K562 (cell line): ENCODE data around the gene CCDC192. TPM values are rescaled to one million over a fixed set of nuclear protein-coding genes. Genes with fewer than 3 reads are reported as not detected.

ENCODE experiments used
- ATAC-seq: fragments of 200-7000 bp; cut with Tn5 transposase; 3 replicates; pipeline ENCODE4 v1.9.1; 2020; ENCODE audit warnings: moderate library complexity
- BruUV-seq: library from RNA; stranded (reverse); fragments of 400-500 nt; replicated peaks from 2 replicates; lab custom pipeline; 2021; lab: Mats Ljungman, UMichigan
- CTCF ChIA-PET: fragments of 300-600 bp; formaldehyde crosslinking; extraction: SDS; loops from one replicate; lab custom pipeline; 2021; ENCODE audit warnings: low intra/inter-chr PET ratio; lab: Yijun Ruan, JAX
- POLR2A ChIA-PET: fragments of 300-600, 350-650 bp; sonication (Branson Sonifier 250); formaldehyde crosslinking; extraction: SDS; loops from one replicate; lab custom pipeline; 2021; ENCODE audit warnings: antibody characterized with exemption, inconsistent platforms; lab: Yijun Ruan, JAX
- DNase-seq, 4 experiments: peaks; one replicate each; pipeline versions ENCODE4 v3.0.0 to v3.0.0-alpha.2; 2011 to 2018; ENCODE audit warnings: low spot score in 3 of 4, mixed read lengths in 3 of 4; ENCODE audit errors: extremely low read depth in 1 of 4
- FAIRE-seq: peaks from 2 replicates; lab custom pipeline; 2011; peaks lifted over from hg19 to GRCh38; lab: Jason Lieb, UNC
- H2AFZ ChIP-seq: 2 replicates; pipeline ENCODE4 v1.6.0; 2011; ENCODE audit warnings: low read depth, low read length, control low read depth, inconsistent platforms
- H3K27ac ChIP-seq: fragments of 200-600 bp; 3 replicates; pipeline ENCODE4 v1.8.0; 2011; ENCODE audit warnings: low read depth, mild to moderate bottlenecking, control low read depth, inconsistent platforms, low read length, moderate library complexity, mixed read lengths; ENCODE audit errors: extremely low read depth
- H3K27me3 ChIP-seq, 2 experiments: fragments of 300-600 bp in 1 of 2; 2 replicates in 1 of 2; 3 replicates in 1 of 2; pipeline versions ENCODE4 v1.6.0 to v1.8.0; 2011; ENCODE audit warnings: inconsistent platforms in 2 of 2, low read length in 2 of 2, mild to moderate bottlenecking in 1 of 2, mixed read lengths in 1 of 2, moderate library complexity in 1 of 2; ENCODE audit not compliant: control insufficient read depth in 2 of 2, insufficient read depth in 2 of 2
- H3K36me3 ChIP-seq: fragments of 300-600 bp; 3 replicates; pipeline ENCODE4 v1.8.0; 2011; ENCODE audit warnings: mild to moderate bottlenecking, low read length, inconsistent platforms; ENCODE audit not compliant: control insufficient read depth, insufficient read depth
- H3K4me1 ChIP-seq, 2 experiments: fragments of 200-600 bp in 1 of 2; replicated peaks in 1 of 2; 2 replicates in 1 of 2; 3 replicates in 1 of 2; pipeline versions ENCODE4 v1.5.1 to v1.8.0; 2011; ENCODE audit warnings: inconsistent platforms in 2 of 2, low read length in 2 of 2, mild to moderate bottlenecking in 1 of 2, mixed read lengths in 1 of 2, moderate library complexity in 1 of 2; ENCODE audit not compliant: control insufficient read depth in 2 of 2, insufficient read depth in 2 of 2
- H3K4me2 ChIP-seq: 2 replicates; pipeline ENCODE4 v1.6.1; 2011; ENCODE audit warnings: low read length, control low read depth, inconsistent platforms, mixed read lengths; ENCODE audit not compliant: insufficient read depth
- H3K4me3 ChIP-seq: fragments of 200-600 bp; sonication (generic), shearing (Covaris generic); 2 replicates; pipeline ENCODE4 v1.5.1; 2016; ENCODE audit warnings: control low read depth, inconsistent platforms
- H3K79me2 ChIP-seq: fragments of 200-600 bp; 3 replicates; pipeline ENCODE4 v1.8.0; 2011; ENCODE audit warnings: low read length, inconsistent platforms; ENCODE audit not compliant: control insufficient read depth, insufficient read depth
- H3K9ac ChIP-seq, 2 experiments: 2 replicates each; pipeline versions ENCODE4 v1.6.0 to v1.6.1; 2011; ENCODE audit warnings: low read depth in 2 of 2, low read length in 2 of 2, control low read depth in 1 of 2, inconsistent platforms in 1 of 2, mild to moderate bottlenecking in 1 of 2, mixed read lengths in 1 of 2; ENCODE audit not compliant: insufficient read depth in 1 of 2
- H3K9me1 ChIP-seq: one replicate; pipeline ENCODE4 v1.6.0; 2011; ENCODE audit warnings: inconsistent platforms, mild to moderate bottlenecking, low read length, moderate library complexity; ENCODE audit not compliant: control insufficient read depth, insufficient read depth
- H3K9me3 ChIP-seq: replicated peaks from 2 replicates; pipeline ENCODE4 v1.5.1; 2011; ENCODE audit warnings: low read depth, low read length, inconsistent platforms; ENCODE audit not compliant: control insufficient read depth, insufficient read depth
- H4K20me1 ChIP-seq: replicated peaks from 2 replicates; pipeline ENCODE4 v1.6.1; 2011; ENCODE audit warnings: low read length, inconsistent platforms, mixed read lengths; ENCODE audit not compliant: control insufficient read depth, insufficient read depth
- CHD4 ChIP-seq: fragments of 200-600 bp; sonication (generic); IDR thresholded peaks from 3 replicates; pipeline ENCODE4 v1.6.1; 2012; ENCODE audit warnings: low read depth, mild to moderate bottlenecking, mixed read lengths, low read length, inconsistent platforms; ENCODE audit not compliant: insufficient read depth, insufficient replicate concordance, poor library complexity, severe bottlenecking
- FOXA1 ChIP-seq: fragments of 450-650 bp; IDR thresholded peaks from 2 replicates; pipeline ENCODE4 v1.6.1; 2016; ENCODE audit warnings: mild to moderate bottlenecking, borderline replicate concordance
- HSF4 ChIP-seq: fragments of 250-450 bp; sonication (Bioruptor Pico); IDR thresholded peaks from 2 replicates; pipeline ENCODE4 v2.1.2; 2022; ENCODE audit warnings: mild to moderate bottlenecking, moderate library complexity, borderline replicate concordance
- KDM1A ChIP-seq, 2 experiments: fragments of 450-650 bp; IDR thresholded peaks; 2 replicates each; pipeline ENCODE4 v1.6.1; 2016; ENCODE audit warnings: mild to moderate bottlenecking in 2 of 2
- NCOA2 ChIP-seq, 2 experiments: fragments of 450-650 bp; IDR thresholded peaks; 2 replicates each; pipeline ENCODE4 v1.6.1; 2018; ENCODE audit warnings: mild to moderate bottlenecking in 2 of 2, moderate library complexity in 1 of 2; ENCODE audit not compliant: partially characterized antibody in 2 of 2
- PHB2 ChIP-seq: fragments of 450-650 bp; IDR thresholded peaks from 2 replicates; pipeline ENCODE4 v1.6.1; 2017; ENCODE audit warnings: low read depth
- PML ChIP-seq: IDR thresholded peaks from 2 replicates; pipeline ENCODE4 v1.6.1; 2012; ENCODE audit warnings: low read length, inconsistent platforms
- POLR2H ChIP-seq: IDR thresholded peaks from 2 replicates; pipeline ENCODE4 v1.6.1; 2016; ENCODE audit warnings: missing genetic modification characterization, low read depth, mild to moderate bottlenecking, control low read depth, missing compliant biosample characterization, moderate library complexity
- PTBP1 ChIP-seq: fragments of 200-400 bp; formaldehyde crosslinking; IDR thresholded peaks from 2 replicates; pipeline ENCODE4 v1.6.1; 2017; ENCODE audit warnings: low read depth, low read length
- RHOXF2B ChIP-seq: fragments of 250-450 bp; sonication (Bioruptor Pico); conservative IDR thresholded peaks from 2 replicates; pipeline ENCODE4 v1.5.1; 2021
- RUNX1 ChIP-seq: sonication (generic); IDR thresholded peaks from 2 replicates; pipeline ENCODE4 v1.6.1; 2016; ENCODE audit warnings: antibody characterized with exemption, low read depth
- ZNF174 ChIP-seq: fragments of 250-450 bp; sonication (Bioruptor Pico); IDR thresholded peaks from 2 replicates; pipeline ENCODE4 v1.4.0; 2020; ENCODE audit warnings: mild to moderate bottlenecking
- ZNF184 ChIP-seq: sonication (generic); formaldehyde crosslinking; IDR thresholded peaks from 2 replicates; pipeline ENCODE4 v1.5.0; 2020; ENCODE audit warnings: missing genetic modification reagents
- ZNF668 ChIP-seq: fragments of 250-450 bp; sonication (Bioruptor Pico); IDR thresholded peaks from 2 replicates; pipeline ENCODE4 v1.8.0; 2022; ENCODE audit warnings: mild to moderate bottlenecking, inconsistent platforms
- ZSCAN29 ChIP-seq: fragments of 450-650 bp; IDR thresholded peaks from 2 replicates; pipeline ENCODE4 v1.6.1; 2017
- WGBS: fragments of 100-300 bp; shearing (Covaris generic); methylation state at CpG from one replicate; pipeline ENCODE4 v1.1.6; 2016; ENCODE audit warnings: low coverage, mixed read lengths; ENCODE audit not compliant: insufficient coverage; ENCODE audit errors: missing lambda C conversion rate; 5-methylcytosine and 5-hydroxymethylcytosine counted together
- in situ Hi-C: fragments of 300-500 bp; cut with MboI; formaldehyde crosslinking; loops from 4 replicates; pipeline ENCODE4 v1.15.0; 2018; ENCODE audit warnings: inconsistent platforms, mixed read lengths
- intact Hi-C: fragments of 100-400 bp; cut with micrococcal nuclease; formaldehyde crosslinking; loops from 2 replicates; pipeline ENCODE4 v1.14.2; 2022
- polyA plus RNA-seq, 8 experiments: library from polyadenylated mRNA; depleted of rRNA in 4 of 8; stranded (reverse) in 5 of 8; unstranded in 3 of 8; fragments of >200 nt; fragmentation: Nextera tagmentation in 2 of 8; fragmentation: Illumina TruSeq in 1 of 8; extraction: Ambion mirVana in 2 of 8; extraction: Trizol in 1 of 8; gene quantifications; 2 replicates each; pipeline versions ENCODE4 v1.2.1 to v1.2.3, GENCODE V29; 2011 to 2014; ENCODE audit warnings: inconsistent platforms in 1 of 8, missing spikeins in 1 of 8
- total RNA-seq, 7 experiments: library from RNA; depleted of rRNA in 6 of 7; stranded (reverse); fragments of >200 nt in 6 of 7; fragmentation: Illumina TruSeq in 2 of 7; extraction: Trizol in 2 of 7; gene quantifications; 2 replicates each; pipeline versions ENCODE4 v1.2.1 to v1.2.3, GENCODE V29; 2011 to 2021; ENCODE audit warnings: low replicate concordance in 1 of 7
- TF ChIP-seq, protein P1 (sequence below): fragments of 250-450 bp; sonication (Bioruptor Pico); IDR thresholded peaks from 2 replicates; pipeline ENCODE4 v1.5.1; 2021; ENCODE audit warnings: mild to moderate bottlenecking
- TF ChIP-seq, protein P2 (sequence below): fragments of 250-450 bp; sonication (Bioruptor Pico); IDR thresholded peaks from 2 replicates; pipeline ENCODE4 v1.4.0; 2020; ENCODE audit warnings: mild to moderate bottlenecking, moderate library complexity
- TF ChIP-seq, protein P3 (sequence below): sonication (generic); formaldehyde crosslinking; IDR thresholded peaks from 2 replicates; pipeline ENCODE4 v1.8.1; 2022; ENCODE audit warnings: missing genetic modification reagents
- TF ChIP-seq, protein P4 (sequence below): fragments of 450-650 bp; formaldehyde crosslinking; IDR thresholded peaks from 2 replicates; pipeline ENCODE4 v1.4.0; 2020; ENCODE audit warnings: mild to moderate bottlenecking

CCDC192 gene
- total and polyA plus RNA-seq, 9 of the 15 experiments (the other 6 are each of a cell fraction or from before 2014, with no cell fraction given), result 0.21 to 0.66 (median 0.38) TPM; not detected in 2

DNA sequence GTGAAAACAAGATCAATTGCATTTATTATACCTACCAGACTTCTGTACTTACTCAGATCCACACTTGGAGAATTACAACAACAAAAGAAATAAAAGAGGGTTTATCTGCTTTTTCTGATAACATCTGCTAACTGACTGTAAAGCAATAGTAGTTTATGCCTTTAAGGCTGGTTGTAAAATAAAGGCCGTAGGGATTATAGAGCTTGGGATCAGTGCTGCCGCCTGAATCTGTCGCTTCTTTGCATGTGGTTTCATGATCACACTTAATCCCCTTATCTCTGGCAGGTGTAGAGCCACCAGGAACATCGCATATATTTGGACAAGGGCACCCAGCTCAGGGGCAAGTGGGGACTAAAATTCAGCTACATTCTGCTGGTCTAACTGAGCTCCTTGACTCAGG is 146.7 kb downstream of the CCDC192 start (continued):
- TF ChIP-seq, protein P1, sequence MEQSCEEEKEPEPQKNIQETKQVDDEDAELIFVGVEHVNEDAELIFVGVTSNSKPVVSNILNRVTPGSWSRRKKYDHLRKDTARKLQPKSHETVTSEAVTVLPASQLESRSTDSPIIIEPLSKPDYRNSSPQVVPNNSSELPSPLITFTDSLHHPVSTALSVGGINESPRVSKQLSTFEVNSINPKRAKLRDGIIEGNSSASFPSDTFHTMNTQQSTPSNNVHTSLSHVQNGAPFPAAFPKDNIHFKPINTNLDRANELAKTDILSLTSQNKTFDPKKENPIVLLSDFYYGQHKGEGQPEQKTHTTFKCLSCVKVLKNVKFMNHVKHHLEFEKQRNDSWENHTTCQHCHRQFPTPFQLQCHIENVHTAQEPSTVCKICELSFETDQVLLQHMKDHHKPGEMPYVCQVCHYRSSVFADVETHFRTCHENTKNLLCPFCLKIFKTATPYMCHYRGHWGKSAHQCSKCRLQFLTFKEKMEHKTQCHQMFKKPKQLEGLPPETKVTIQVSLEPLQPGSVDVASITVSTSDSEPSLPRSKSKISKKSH (CRISPR knock-in tag), result no peak
- TF ChIP-seq RHOXF2B (CRISPR knock-in tag), result no peak
- TF ChIP-seq RUNX1, result no peak
- TF ChIP-seq HSF4 (CRISPR knock-in tag), result no peak
- TF ChIP-seq, protein P2, sequence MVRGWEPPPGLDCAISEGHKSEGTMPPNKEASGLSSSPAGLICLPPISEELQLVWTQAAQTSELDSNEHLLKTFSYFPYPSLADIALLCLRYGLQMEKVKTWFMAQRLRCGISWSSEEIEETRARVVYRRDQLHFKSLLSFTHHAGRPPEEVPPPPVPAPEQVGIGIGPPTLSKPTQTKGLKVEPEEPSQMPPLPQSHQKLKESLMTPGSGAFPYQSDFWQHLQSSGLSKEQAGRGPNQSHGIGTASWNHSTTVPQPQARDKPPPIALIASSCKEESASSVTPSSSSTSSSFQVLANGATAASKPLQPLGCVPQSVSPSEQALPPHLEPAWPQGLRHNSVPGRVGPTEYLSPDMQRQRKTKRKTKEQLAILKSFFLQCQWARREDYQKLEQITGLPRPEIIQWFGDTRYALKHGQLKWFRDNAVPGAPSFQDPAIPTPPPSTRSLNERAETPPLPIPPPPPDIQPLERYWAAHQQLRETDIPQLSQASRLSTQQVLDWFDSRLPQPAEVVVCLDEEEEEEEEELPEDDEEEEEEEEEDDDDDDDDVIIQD (CRISPR knock-in tag), result no peak

DNA sequence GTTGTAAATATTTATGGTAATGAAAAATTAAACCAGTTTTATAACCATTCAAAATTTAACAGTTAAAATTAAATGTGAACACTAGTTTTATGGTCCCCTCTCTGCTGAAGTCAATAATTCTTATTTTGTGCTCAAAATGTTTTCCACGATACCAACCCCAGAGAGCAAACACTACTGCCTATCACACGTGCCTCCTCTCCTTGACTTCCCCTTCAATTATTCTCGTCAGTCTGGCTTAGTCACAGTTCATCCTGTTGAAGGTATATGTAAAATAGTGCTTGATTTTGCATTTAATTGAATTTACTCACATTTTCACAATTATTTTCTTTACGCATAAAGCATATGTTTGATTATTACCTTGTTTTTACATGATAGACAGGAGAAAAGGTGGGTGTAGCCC is 148.8 kb downstream of the CCDC192 start:
- no peak for DNase-seq
- Histone ChIP-seq H3K4me2 (no peak overlapping the region), H3K4me1 (no peaks in the 10 kb centered on the region), H2AFZ (no peak overlapping the region), H3K27ac (no peak overlapping the region), H4K20me1 (no peaks in the 10 kb centered on the region), H3K36me3 (no peaks in the 10 kb centered on the region), H3K9ac (no peak overlapping the region), H3K9me3 (no peaks in the 10 kb centered on the region), H3K9me1 (no peaks in the 10 kb centered on the region), H3K27me3 (peaks cover 0 to 5% of the 10 kb centered on the region in 2 experiments; a peak in 1 of 5 replicates), H3K4me3 (no peak overlapping the region), H3K79me2 (no peaks in the 10 kb centered on the region)
- BruUV-seq, result no TSS peak
- in situ Hi-C loops (loop anchor here (25.0 kb wide), 1 partner anchor 1910 kb away; no protein-coding TSS in a partner anchor), intact Hi-C loops (no loop called here)
- ChIA-PET CTCF (no interaction called here), POLR2A (interaction anchor here (0.7 kb wide), 1 partner anchor 8 kb away, joined by 3 read pairs; no protein-coding TSS in a partner anchor)
- TF ChIP-seq NCOA2 (IDR thresholded peaks at IDR 0.05; ENCODE audit: partially characterized antibody in 2 of 2) (no peak), PTBP1 (no peak), PHB2 (no peak), ZNF668 (CRISPR knock-in tag) (no peak), FOXA1 (no peak), ZSCAN29 (no peak), PML (no peak), POLR2H (no peak), ZNF174 (CRISPR knock-in tag) (no peak), CHD4 (no peak), KDM1A (IDR thresholded peaks at IDR 0.05) (no peak), ZNF184 (CRISPR knock-in tag) (no peak)
- TF ChIP-seq, protein P3, sequence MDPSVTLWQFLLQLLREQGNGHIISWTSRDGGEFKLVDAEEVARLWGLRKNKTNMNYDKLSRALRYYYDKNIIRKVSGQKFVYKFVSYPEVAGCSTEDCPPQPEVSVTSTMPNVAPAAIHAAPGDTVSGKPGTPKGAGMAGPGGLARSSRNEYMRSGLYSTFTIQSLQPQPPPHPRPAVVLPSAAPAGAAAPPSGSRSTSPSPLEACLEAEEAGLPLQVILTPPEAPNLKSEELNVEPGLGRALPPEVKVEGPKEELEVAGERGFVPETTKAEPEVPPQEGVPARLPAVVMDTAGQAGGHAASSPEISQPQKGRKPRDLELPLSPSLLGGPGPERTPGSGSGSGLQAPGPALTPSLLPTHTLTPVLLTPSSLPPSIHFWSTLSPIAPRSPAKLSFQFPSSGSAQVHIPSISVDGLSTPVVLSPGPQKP, result no peak
- TF ChIP-seq, protein P4, sequence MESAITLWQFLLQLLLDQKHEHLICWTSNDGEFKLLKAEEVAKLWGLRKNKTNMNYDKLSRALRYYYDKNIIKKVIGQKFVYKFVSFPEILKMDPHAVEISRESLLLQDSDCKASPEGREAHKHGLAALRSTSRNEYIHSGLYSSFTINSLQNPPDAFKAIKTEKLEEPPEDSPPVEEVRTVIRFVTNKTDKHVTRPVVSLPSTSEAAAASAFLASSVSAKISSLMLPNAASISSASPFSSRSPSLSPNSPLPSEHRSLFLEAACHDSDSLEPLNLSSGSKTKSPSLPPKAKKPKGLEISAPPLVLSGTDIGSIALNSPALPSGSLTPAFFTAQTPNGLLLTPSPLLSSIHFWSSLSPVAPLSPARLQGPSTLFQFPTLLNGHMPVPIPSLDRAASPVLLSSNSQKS (CRISPR knock-in tag), result no peak
- ATAC-seq, result no peak
- 4% methylated on average over 4 of the region's 4 CpGs for WGBS
- no peak for FAIRE-seq
